Colonic mucosa (tissue), 4 donors: ENCODE data around the gene YJEFN3. TPM values are rescaled to one million over a fixed set of nuclear protein-coding genes. Genes with fewer than 3 reads are reported as not detected.
A peak's percentile ranks its signal among the peaks of the same experiment; 100 is the strongest.

Experiments
- DNase-seq: peaks from one replicate; pipeline ENCODE4 v3.0.0-alpha.2; 2020
- H3K27ac ChIP-seq: fragments of 200-600 bp; one replicate; pipeline ENCODE4 v1.8.0; 2021
- H3K27me3 ChIP-seq: fragments of 200-600 bp; one replicate; pipeline ENCODE4 v1.8.0; 2021
- H3K36me3 ChIP-seq: fragments of 200-600 bp; one replicate; pipeline ENCODE4 v1.8.0; 2021
- H3K4me1 ChIP-seq: fragments of 200-600 bp; one replicate; pipeline ENCODE4 v1.8.0; 2021; ENCODE audit warnings: mild to moderate bottlenecking
- H3K4me3 ChIP-seq: fragments of 200-600 bp; one replicate; pipeline ENCODE4 v1.8.0; 2021
- H3K9ac ChIP-seq, 2 donors: one replicate each; pipeline ENCODE4 v1.7.0; 2013; ENCODE audit warnings: control low read depth in 2 of 2, low read depth in 2 of 2, low read length in 2 of 2
- H3K9me3 ChIP-seq: fragments of 200-600 bp; one replicate; pipeline ENCODE4 v1.8.0; 2021
- CTCF ChIP-seq: fragments of 200-600 bp; IDR thresholded peaks from one replicate; pipeline ENCODE4 v1.8.0; 2022; ENCODE audit warnings: antibody characterized with exemption, mild to moderate bottlenecking
- intact Hi-C: fragments of 100-400 bp; cut with DNase I; formaldehyde crosslinking; loops from one replicate; pipeline ENCODE4 v1.14.1; 2022
- total RNA-seq, 2 donors: library from RNA; stranded (reverse); fragmentation: NEBNext Ultra II Directional in 1 of 2; extraction: Animal tissue kit (Norgen Biotek cat#: 25700) in 1 of 2; gene quantifications; one replicate each; pipeline ENCODE4 v1.2.1, GENCODE V29; 2021
- donor health status: healthy.
- donor health status: DM: no; HTN: no; CAD: no.
- donor health status: DM: no; HTN: no; CAD: no.

YJEFN3 gene
- total RNA-seq, 2 donors from 2014 or later: 1.9 to 17.3 TPM

GRCh38 chr19:19514881-19515641, 13.7 kb upstream of the YJEFN3 start, which contains the start of gene TSSK6:
TSS of gene TSSK6 (minus strand) at chr19:19515548. CDS start at chr19:19515427, 121 bp downstream.
- peak; percentile 32 for DNase-seq
- Histone ChIP-seq H3K4me1 (peaks cover 8% of the 10 kb centered on the region), H3K4me3 (peak within 1 kb of the TSS; percentile 65), H3K27ac (peak within 1 kb of the TSS; percentile 75), H3K9ac (peak within 1 kb of the TSS; percentile 76 to 92), H3K9me3 (no peaks in the 10 kb centered on the region), H3K27me3 (no peaks in the 10 kb centered on the region), H3K36me3 (no peaks in the 10 kb centered on the region)
- no peak for TF ChIP-seq CTCF
- intact Hi-C loops: no loop called here

DNA sequence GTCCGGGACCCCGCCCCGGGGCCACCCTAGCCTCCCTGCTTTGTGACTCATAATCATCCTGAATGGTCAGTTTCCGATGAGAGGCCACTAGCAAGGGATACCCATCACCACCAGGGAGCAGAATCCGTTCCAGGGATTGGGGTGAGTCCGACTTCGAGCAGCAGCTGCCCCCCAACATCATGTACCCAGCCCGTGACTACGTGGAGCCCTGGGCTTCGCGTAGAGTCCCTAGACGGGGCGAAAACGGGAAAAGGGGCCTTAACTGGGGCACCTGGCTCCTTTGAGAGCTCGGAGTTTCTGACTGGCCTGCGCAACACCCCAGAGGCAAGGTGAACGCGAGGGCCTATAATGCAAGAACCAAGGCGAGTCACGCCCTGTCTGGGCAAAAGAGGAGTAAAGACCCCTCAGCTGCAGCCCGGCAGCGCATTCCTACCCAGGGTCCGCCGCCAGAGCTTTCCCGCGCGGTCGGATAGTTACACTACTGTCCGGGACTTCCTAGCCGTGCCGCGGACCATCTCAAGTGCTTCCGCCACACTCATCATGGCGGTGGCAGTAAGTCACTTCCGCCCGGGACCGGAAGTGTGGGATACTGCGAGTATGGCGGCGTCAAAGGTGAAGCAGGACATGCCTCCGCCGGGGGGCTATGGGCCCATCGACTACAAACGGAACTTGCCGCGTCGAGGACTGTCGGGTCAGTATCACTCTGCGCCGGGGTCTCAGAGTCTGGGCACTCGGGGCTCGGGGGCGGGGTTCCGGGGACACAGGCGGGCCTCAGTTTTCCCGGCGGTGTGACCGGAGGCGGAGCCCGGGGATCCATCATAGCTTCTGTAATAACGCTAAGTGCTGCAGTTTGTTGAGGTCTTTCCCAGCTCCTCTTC, 12.8 kb upstream of the YJEFN3 start, which contains the start of gene NDUFA13:
Gene NDUFA13 (plus strand): TSS at position 584 of the 878 bp plus-strand sequence. CDS start 14 bp downstream, at position 598.
- intact Hi-C loops: no loop called here
- DNase-seq: peak; percentile 96
- Histone ChIP-seq H3K9ac (peak within 1 kb of the TSS; percentile 76 to 92), H3K36me3 (no peaks in the 10 kb centered on the region), H3K27me3 (no peaks in the 10 kb centered on the region), H3K4me3 (peak within 1 kb of the TSS; percentile 65), H3K4me1 (peaks cover 8% of the 10 kb centered on the region), H3K27ac (peak within 1 kb of the TSS; percentile 75), H3K9me3 (no peaks in the 10 kb centered on the region)
- TF ChIP-seq CTCF: no peak

DNA sequence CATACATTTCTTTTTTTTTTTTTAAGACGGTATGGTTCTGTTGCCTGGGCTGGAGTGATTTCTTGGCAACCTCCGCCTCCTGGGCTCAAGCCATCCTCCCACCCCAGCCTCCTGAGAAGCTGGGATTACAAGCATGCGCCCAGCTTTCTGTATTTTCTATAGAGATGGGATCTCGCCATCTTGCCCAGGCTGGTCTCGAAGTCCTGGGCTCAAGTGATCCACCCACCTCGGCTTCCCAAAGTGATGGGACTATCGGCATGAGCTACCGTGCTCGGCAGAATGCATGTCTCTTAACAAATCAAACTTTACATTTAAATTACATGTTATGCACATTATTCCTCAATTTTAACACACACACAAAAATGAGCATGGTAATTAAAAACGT, 11.5 kb upstream of the YJEFN3 start:
- peak overlapping the region; percentile 65 for H3K4me3 ChIP-seq
- H3K36me3 ChIP-seq: no peaks in the 10 kb centered on the region
- TF ChIP-seq CTCF: no peak
- no peaks in the 10 kb centered on the region for H3K27me3 ChIP-seq
- peaks cover 8% of the 10 kb centered on the region for H3K4me1 ChIP-seq
- H3K9ac ChIP-seq: no peak overlapping the region
- no peak overlapping the region for H3K27ac ChIP-seq
- no peaks in the 10 kb centered on the region for H3K9me3 ChIP-seq
- intact Hi-C loops: no loop called here
- no peak for DNase-seq

GRCh38 chr19:19520989-19521388, 7.7 kb upstream of the YJEFN3 start:
- Histone ChIP-seq H3K36me3 (no peaks in the 10 kb centered on the region), H3K9ac (no peak overlapping the region), H3K9me3 (no peaks in the 10 kb centered on the region), H3K27me3 (no peaks in the 10 kb centered on the region), H3K4me3 (no peak overlapping the region), H3K27ac (no peak overlapping the region), H3K4me1 (peaks cover 5% of the 10 kb centered on the region)
- DNase-seq: no peak
- TF ChIP-seq CTCF: no peak
- intact Hi-C loops: no loop called here

GRCh38 chr19:19523177-19523576, 5.5 kb upstream of the YJEFN3 start:
- intact Hi-C loops: no loop called here
- Histone ChIP-seq H3K27ac (no peak overlapping the region), H3K9me3 (no peaks in the 10 kb centered on the region), H3K27me3 (no peaks in the 10 kb centered on the region), H3K4me3 (no peak overlapping the region), H3K9ac (no peak overlapping the region), H3K36me3 (no peaks in the 10 kb centered on the region), H3K4me1 (no peaks in the 10 kb centered on the region)
- no peak for DNase-seq
- no peak for TF ChIP-seq CTCF
